Subcutaneous abdominal adipose tissue (tissue), 5 donors: ENCODE data around the gene TTC23.

Experiments used
- H3K27ac ChIP-seq: one replicate; pipeline ENCODE4 v1.7.0; 2013; ENCODE audit warnings: low read depth, mild to moderate bottlenecking, inconsistent platforms, low read length, moderate library complexity
- H3K27me3 ChIP-seq, 5 donors: one replicate each; pipeline ENCODE4 v1.7.0; 2013; ENCODE audit warnings: low read length in 5 of 5, inconsistent platforms in 1 of 5; ENCODE audit not compliant: control insufficient read depth in 5 of 5, insufficient read depth in 4 of 5
- H3K36me3 ChIP-seq, 5 donors: one replicate each; pipeline ENCODE4 v1.7.0; 2013; ENCODE audit warnings: low read length in 5 of 5; ENCODE audit not compliant: control insufficient read depth in 5 of 5, insufficient read depth in 5 of 5
- H3K4me1 ChIP-seq, 5 donors: one replicate each; pipeline ENCODE4 v1.7.0; 2013; ENCODE audit warnings: low read length in 5 of 5, mild to moderate bottlenecking in 3 of 5, moderate library complexity in 1 of 5; ENCODE audit not compliant: control insufficient read depth in 5 of 5, insufficient read depth in 5 of 5
- H3K4me3 ChIP-seq, 5 donors: one replicate each; pipeline ENCODE4 v1.7.0; 2013; ENCODE audit warnings: low read length in 5 of 5, low read depth in 1 of 5
- H3K9ac ChIP-seq, 5 donors: one replicate each; pipeline ENCODE4 v1.7.0; 2013; ENCODE audit warnings: low read length in 5 of 5, mild to moderate bottlenecking in 4 of 5, moderate library complexity in 3 of 5
- H3K9me3 ChIP-seq, 5 donors: one replicate each; pipeline ENCODE4 v1.7.0; 2013; ENCODE audit warnings: low read length in 5 of 5; ENCODE audit not compliant: control insufficient read depth in 5 of 5
- donor health status: healthy.
- donor health status: healthy.
- donor health status: healthy.
- donor health status: healthy.
- donor health status: healthy.

TTC23 gene

GRCh38 chr15:99096173-99096893 lies 153.0 kb downstream of the TTC23 start:
- Histone ChIP-seq H3K4me1 (peaks cover 2 to 9% (median 6%) of the 10 kb centered on the region in 5 donors), H3K36me3 (no peaks in the 10 kb centered on the region), H3K27me3 (peaks cover 2 to 20% (median 8%) of the 10 kb centered on the region in 5 donors), H3K27ac (no peak overlapping the region), H3K9me3 (no peaks in the 10 kb centered on the region), H3K4me3 (no peak overlapping the region), H3K9ac (no peak overlapping the region)

GRCh38 chr15:99095626-99096025 lies 153.8 kb downstream of the TTC23 start:
- H3K27ac ChIP-seq: no peak overlapping the region
- H3K36me3 ChIP-seq: no peaks in the 10 kb centered on the region
- no peak overlapping the region for H3K9ac ChIP-seq
- H3K4me1 ChIP-seq: peaks cover 2 to 6% (median 5%) of the 10 kb centered on the region in 5 donors
- no peak overlapping the region for H3K4me3 ChIP-seq
- peaks cover 2 to 20% (median 8%) of the 10 kb centered on the region in 5 donors for H3K27me3 ChIP-seq
- H3K9me3 ChIP-seq: no peaks in the 10 kb centered on the region

GRCh38 chr15:99092554-99093172 lies 156.7 kb downstream of the TTC23 start:
- Histone ChIP-seq H3K36me3 (no peaks in the 10 kb centered on the region), H3K4me3 (no peak overlapping the region), H3K9ac (no peak overlapping the region), H3K4me1 (no peaks in the 10 kb centered on the region), H3K9me3 (no peaks in the 10 kb centered on the region), H3K27me3 (peaks cover 0 to 8% (median 0%) of the 10 kb centered on the region in 5 donors), H3K27ac (no peak overlapping the region)

GRCh38 chr15:99090938-99091337 lies 158.4 kb downstream of the TTC23 start:
- H3K4me3 ChIP-seq: no peak overlapping the region
- peaks cover 0 to 2% (median 0%) of the 10 kb centered on the region in 5 donors for H3K4me1 ChIP-seq
- H3K36me3 ChIP-seq: no peaks in the 10 kb centered on the region
- H3K9me3 ChIP-seq: no peaks in the 10 kb centered on the region
- H3K9ac ChIP-seq: no peak overlapping the region
- H3K27ac ChIP-seq: no peak overlapping the region
- H3K27me3 ChIP-seq: peaks cover 0 to 4% (median 0%) of the 10 kb centered on the region in 5 donors

GRCh38 chr15:99090011-99090699 lies 159.2 kb downstream of the TTC23 start:
- Histone ChIP-seq H3K9me3 (no peaks in the 10 kb centered on the region), H3K4me1 (peaks cover 0 to 2% (median 0%) of the 10 kb centered on the region in 5 donors), H3K27me3 (no peaks in the 10 kb centered on the region), H3K27ac (no peak overlapping the region), H3K9ac (no peak overlapping the region), H3K36me3 (no peaks in the 10 kb centered on the region), H3K4me3 (no peak overlapping the region)

GRCh38 chr15:99087405-99087943 lies 161.9 kb downstream of the TTC23 start:
- Histone ChIP-seq H3K27ac (no peak overlapping the region), H3K27me3 (no peaks in the 10 kb centered on the region), H3K4me3 (no peak overlapping the region), H3K9me3 (no peaks in the 10 kb centered on the region), H3K36me3 (no peaks in the 10 kb centered on the region), H3K4me1 (peaks cover 0 to 2% (median 0%) of the 10 kb centered on the region in 5 donors), H3K9ac (no peak overlapping the region)

GRCh38 chr15:99086327-99086667 lies 163.1 kb downstream of the TTC23 start:
- no peak overlapping the region for H3K27ac ChIP-seq
- no peaks in the 10 kb centered on the region for H3K36me3 ChIP-seq
- no peaks in the 10 kb centered on the region for H3K9me3 ChIP-seq
- no peak overlapping the region for H3K9ac ChIP-seq
- H3K4me3 ChIP-seq: no peak overlapping the region
- H3K4me1 ChIP-seq: peaks cover 0 to 2% (median 0%) of the 10 kb centered on the region in 5 donors
- H3K27me3 ChIP-seq: no peaks in the 10 kb centered on the region
